ENCODE measurements around the gene SNX3.

The SNX3 gene

DNA sequence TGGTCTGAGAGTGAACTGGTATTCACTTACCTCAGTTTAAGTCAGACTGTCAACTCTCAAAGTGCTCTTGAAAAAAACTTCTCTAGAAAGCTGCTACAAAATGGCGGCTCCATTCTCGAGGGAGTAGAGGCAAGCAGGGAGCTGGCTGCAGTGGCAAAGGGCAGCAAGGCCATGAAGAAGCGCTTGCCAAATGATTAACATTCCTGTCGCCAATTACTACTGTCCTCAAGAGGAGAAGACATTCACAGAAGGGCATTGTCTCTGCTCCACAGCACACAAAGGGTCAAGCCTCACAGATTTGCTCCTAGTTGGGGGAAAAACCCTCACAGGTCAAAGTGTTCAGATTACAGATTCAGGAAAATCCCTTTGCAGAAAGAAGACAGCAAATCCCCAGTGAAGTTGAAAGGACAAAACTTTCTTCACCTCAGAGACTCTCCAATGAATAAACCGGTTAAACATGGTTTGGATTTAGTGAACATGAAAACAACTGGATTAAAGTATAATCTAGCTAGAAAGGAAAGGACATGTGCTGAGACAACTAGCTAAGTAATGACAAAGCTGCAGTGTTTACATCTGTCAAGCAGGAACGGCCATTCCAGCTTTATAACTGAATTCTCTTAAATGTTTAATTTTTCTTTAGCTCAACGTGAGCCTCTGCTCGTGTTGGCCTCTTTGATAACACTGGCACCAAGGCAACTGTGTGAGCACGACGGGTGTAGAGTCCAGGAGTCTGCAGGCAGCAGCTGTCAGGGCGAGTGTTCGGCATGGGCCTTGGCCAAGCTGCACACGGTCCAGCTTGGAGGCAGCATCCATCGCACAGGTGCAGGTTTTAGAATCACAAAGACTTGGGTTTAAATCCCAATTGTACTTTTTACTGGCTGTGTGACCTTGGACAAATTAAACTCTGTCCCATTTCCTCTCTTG lies 57.4 kb downstream of the SNX3 start:
- DNase-seq (ENCODE audit: low read depth) = no peak

DNA sequence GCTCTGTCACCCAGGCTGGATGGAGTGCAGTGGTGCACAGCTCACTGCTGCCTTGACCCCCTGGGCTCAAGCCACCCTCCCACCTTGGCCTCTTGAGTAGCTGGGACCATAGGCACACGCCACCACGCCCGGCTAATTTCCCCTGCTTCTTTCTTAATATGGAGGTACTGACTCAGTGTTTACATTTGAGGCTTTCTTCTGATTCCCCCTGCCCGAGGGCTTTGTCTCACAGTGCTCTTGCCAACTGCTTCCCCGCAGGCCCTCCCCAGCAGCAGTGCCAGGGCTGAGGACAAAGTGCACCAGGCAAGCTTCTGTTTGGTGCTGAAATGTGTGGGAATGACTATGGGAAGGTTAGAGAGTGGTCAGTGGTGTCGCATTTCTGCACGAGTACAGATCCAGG lies 60.2 kb downstream of the SNX3 start:
- no peak for DNase-seq (ENCODE audit: low read depth)

DNA sequence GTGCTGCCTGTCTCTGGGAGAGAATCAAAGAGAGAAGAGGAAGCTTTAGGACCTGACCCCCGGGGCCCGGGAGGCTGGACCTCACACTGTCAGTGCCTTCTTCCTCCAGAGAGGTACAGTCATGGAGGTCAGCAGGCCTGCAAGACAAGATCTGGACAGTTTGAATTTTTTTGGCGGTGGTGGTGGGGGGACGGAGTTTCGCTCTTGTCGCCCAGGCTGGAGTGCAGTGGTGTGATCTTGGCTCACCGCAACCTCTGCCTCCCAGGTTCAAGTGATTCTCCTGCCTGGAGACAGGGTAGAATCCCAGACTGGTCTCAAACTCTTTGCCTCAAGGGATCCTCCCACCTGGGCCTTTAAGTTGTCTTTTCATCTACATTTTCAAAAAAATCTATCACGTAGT lies 60.7 kb downstream of the SNX3 start:
- no peak for DNase-seq (ENCODE audit: low read depth)

DNA sequence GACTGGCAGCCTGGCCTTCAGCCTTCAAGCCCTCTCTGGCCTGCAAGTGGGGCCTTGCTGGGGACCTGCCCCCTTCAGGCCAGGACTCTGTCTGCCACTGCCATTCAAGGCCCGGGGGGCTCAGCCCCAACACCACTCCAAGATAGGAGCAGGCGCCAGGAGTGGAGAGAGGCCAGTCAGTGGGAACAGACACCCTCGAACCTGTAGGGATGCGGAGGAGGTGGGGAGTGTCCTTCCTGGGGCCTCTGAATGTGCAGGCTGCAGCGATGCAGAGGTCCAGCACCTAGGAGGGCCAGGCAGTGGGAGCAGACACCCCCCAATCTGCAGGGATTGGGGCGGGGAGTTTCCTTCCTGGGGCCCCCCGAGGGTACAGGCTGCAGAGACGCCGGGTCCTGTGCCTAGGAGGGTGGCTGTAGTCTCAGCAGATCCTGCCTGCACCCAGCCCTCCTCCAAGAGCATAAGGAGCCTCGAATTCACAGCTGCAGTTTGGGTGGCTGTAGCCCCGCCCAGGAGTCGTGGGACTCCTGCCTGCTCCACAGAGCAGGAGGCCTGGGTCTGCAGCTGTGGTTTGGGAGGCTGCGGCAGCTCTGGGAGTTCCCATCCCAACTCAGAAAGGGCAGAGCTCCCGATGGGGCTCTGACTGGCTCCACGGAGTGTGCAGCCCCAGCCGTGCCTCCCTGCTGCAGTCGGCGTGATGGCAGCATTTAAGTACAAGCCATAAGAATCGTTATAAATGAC lies 61.9 kb downstream of the SNX3 start:
- no peak for DNase-seq (ENCODE audit: low read depth)

DNA sequence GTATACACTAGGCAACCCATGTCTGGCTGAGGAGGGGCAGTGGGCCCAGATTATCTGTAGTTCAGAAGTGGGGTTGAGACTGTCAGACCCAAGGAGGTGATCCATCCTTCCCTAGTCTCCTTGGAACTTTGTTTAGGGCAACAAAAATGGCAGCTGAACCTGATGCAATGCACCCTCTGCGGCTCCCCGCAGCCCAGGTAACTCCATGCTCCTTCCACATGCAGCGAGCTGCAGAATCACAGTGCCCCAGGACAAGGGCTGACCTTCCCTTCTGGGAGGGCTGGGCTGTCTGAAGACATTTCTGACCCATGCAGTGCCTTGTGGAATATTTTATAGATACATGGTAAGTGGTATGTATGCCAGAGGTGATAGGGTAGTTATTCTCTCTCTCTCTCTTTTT lies 65.6 kb downstream of the SNX3 start:
- DNase-seq (ENCODE audit: low read depth) = no peak

DNA sequence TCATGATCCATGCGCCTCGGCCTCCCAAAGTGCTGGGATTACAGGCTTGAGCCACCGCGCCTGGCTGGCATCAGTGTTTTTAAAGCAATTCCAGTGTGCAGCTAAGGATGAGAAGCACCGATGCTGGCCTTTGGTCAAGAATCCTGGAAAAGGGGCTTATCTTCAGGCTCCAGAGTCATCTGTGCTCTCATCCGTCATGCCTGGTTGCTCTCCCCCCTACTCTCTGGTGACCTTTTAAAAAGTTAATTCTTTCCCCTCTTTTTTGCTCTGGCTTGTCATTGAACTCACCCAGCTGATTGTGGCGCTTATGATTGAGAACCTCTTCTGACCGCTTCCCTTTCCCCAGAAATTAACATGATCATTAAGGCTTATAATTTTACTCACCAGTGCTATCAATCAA lies 66.3 kb downstream of the SNX3 start:
- no peak for DNase-seq (ENCODE audit: low read depth)

DNA sequence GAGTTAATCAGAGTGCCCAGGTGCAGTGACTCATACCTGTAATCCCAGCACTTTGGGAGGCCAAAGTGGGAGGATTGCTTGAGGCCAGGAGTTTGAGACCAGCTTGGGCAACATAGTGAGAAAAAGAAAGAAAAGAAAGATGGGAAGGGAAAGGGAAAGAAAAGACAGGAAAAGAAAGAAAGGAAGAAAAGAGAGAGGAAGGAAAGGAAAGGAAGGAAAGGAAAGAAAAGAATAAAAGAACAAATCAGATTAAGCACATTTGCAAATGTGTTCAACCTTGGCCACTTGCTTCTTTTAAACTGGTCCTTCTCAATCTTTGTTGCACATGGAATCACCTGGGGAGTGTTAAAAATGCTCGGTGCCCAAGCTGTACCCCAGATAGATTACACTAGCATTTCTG lies 67.0 kb downstream of the SNX3 start:
- DNase-seq (ENCODE audit: low read depth) = no peak

DNA sequence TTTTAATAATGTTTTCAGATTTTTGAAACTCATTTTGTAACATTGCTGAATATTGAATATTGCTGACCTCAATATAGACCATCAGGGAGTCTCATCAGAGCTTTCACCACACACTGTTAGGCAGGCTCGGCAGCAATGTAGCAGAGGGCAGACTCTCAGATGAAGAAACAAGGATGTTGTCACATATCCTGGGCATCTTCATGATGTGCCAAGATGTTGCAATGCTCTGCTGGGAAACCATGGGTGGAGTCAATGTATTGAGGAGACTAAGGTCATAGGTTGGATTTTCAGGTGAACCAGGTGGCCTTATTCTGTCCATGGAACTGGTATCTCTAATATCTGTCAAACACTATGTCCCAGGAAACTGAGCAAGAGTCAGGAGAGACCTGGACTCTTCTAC lies 67.7 kb downstream of the SNX3 start:
- DNase-seq (ENCODE audit: low read depth) = no peak

DNA sequence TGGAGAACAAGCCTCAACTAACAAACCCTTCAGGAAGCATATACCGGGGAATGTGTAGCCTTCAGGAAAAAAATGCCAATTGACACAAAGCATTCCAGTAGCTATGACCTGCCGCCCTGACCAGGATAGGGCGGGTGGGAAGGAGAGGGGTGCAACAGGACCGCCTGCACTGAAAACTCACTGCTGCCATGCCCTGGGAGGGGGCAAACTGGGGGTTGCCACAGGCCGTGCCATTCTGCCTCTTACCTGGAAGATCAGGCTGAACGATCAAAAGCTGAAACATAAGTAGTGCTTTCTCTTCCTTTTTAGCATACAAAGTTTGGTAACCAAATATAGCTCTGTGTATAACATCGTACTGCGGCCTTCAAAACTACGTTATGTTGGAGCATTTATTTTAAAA lies 73.3 kb downstream of the SNX3 start:
- DNase-seq (ENCODE audit: low read depth) = no peak

DNA sequence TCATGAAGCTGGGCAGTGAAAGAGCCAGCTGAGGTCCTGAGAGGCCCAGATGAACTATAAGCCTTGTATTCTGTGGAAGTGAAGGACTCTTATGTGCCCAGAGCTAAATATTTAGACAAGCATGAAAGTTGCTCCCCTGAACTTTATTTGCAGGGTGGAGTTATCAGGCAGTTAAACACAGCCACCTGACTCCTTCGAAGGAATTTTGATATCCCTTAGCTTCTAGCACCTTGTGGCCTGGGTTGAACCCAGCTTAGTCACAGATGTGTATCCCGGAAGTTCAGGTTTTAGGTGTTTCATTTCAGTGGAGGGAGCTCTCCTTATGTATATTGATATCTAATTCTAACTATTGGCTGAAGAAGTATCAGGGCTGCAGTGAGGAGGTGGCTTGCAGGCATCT lies 74.6 kb downstream of the SNX3 start:
- no peak for DNase-seq (ENCODE audit: low read depth)

DNA sequence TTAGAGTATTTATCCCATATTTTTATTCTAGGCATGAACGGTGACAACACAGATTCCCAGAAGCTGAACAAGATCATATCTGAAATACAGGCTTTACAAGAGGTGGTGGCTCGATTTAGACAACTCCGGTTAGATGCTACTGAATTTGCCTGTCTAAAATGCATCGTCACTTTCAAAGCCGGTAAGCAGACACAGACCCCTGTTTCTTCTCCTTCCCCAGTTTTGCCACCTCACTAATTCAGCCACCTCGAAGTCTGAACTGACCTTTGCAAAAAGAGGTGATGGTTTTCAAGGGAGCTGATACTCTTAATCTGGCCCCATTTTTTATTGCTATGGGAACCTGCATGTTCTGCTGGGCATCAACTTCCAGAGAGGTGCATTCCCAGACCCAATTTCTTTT lies 80.1 kb downstream of the SNX3 start:
- no peak for DNase-seq (ENCODE audit: low read depth)

DNA sequence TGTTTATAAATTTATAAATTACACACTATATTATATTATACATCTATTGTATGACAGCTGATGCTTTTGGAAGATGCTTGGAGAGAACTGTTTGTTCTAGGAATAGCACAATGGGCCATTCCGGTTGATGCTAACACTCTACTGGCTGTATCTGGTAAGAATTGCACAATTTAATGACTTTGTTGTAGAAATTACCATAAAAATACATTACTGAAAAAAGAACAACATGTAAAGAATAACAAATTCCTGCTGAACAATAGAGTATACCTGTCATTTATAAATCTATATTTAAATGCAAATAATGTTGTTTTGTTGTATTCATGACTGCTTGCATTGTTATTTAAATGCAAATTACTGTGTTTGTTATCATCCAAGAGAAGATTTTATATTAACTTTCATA lies 80.6 kb downstream of the SNX3 start:
- no peak for DNase-seq (ENCODE audit: low read depth)

DNA sequence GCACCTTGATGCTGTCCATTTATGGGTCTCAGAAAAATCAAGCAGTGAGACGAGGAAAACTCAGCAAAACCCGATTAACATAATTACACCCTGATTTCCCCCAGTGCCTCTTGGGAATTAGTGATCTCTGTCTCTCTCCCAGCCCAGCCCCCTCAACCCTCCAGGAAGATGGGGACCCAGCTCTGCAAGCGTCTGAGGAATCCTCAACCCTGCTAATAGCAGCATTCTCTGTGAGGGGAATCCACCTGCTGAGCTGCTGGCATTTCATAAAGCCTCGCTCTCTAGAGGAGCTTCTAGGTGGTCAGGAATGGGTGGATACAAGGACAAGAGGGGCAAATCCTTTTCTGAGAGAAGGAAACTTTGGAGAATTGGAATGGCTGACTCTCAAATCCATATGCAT lies 81.1 kb downstream of the SNX3 start:
- no peak for DNase-seq (ENCODE audit: low read depth)

DNA sequence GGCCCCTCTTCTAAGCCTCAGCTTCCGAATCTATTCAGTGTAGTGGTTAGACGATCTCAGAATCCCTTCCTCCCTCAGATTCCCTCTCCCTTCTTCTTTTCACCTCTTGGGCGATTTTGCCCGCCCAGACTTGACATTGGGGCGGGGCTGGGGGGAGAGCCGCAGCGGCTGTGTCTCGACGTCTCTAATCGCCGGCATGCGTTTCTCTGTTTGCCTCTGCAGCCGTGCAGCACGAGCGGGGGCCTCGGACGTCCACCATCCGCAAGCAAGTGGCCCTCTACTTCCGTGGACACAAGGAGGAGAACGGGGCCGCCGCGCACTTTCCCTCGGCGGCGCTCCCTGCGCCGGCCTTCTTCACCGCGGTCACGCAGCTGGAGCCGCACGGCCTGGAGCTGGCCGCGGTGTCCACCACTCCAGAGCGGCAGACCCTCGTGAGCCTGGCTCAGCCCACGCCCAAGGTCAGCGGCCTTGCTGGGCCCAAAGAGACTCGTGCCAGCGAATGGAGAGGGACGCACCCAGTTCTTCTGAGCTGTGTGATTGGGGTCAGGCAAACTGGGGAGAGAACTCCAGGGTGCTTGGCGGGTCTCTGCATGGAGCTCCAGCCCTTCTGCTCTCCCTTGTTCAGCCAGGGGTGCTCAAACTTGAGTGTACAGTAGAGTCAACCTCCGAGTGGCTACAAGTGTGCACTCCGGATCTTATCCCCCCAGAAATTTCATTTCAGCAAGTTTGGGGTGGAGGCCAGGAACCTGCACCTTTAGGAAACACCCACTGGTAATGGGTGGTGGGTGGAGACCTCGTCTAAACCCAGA lies 84.4 kb downstream of the SNX3 start:
- DNase-seq (ENCODE audit: low read depth) = no peak

DNA sequence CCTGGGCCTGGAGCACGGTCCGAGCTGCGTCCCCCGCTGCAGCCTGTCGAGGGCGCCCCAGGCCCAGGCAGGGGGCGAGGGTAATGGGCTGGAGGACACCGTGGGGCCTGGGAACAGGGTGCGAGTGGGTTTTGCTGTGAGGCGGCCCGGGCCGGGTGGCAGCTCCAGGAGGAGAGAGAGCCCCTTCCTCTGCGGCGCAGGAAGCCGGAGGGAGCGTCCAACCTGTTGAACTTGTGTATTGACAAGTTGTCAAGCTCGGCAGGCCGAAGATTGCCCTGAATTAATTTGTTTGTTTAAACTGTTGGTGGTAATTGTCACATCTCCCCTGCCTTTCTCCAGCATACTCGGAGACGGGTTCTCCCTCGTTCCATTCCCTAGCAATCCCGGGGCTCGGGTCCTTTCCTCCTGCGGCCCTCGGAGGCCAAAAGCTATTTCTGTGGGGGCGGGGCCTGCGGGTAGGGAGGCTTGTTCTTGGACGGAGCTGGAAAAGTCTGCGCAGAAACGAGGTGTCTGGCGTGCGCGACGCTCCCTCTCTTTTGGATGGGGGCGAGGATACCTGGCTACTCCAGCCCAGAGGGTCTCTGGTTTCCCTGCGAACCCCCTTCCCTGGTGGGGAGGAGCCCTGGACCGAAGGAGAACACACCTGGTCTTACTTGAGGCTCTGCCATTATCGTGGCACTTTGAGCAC lies 85.1 kb downstream of the SNX3 start:
- DNase-seq (ENCODE audit: low read depth) = no peak

DNA sequence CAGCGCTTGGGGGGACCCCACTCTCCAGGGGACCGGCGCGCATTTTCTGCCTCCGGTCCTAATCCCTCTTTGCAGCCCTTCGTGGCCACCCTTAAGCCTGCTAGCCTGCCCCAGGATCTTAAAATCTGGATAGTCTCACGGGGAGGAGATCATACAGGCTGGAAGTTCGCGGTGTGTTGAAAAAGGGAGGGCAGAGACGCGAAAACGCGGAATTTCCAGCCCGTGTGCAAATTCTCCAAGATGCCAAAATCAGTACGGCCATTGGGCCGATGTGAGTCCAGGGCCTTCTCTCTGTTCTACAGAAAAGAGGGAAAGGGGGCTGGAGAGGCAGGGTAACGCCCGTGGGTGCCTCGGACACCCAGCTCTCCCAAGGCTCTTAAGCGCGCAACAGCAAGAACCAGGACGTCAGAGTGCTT lies 85.7 kb downstream of the SNX3 start:
- DNase-seq (ENCODE audit: low read depth) = no peak

DNA sequence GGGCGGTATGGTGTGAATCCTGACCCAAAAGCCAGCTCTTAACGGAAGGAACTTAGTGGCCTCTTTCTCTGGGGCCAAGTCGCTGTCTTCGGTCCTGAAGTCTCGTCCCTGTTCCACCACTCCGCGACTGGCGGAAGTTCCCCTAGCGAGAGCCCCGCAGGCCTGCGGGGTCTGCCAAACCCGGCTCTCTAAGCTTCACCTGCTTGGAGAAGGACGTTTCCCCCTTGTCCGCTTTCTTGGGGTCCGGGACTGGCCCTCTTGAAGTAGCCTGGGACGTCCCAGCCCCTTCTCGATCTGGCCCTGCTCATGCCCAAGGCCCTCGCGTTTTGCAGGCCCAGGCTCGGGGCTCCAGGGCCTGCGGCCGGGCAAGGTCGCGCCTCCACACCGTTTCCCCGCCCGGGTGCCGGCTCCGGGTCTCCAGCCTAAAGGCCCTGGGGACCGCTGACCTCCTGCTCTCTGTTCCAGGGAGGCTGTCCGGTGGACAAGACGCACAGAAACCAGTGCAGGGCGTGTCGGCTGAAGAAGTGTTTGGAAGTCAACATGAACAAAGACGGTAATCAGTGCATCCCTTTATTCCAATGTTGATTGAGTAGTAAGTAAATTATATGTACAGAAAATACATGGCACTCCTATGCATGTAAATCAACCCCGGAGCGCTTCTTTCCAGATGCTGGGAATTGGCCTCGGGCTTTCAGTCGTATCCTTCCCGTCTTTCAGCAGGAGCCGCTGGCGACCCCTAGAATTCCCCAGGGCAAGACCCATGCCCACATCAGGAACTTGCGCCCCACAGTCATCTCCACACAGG lies 86.3 kb downstream of the SNX3 start:
- no peak for DNase-seq (ENCODE audit: low read depth)

DNA sequence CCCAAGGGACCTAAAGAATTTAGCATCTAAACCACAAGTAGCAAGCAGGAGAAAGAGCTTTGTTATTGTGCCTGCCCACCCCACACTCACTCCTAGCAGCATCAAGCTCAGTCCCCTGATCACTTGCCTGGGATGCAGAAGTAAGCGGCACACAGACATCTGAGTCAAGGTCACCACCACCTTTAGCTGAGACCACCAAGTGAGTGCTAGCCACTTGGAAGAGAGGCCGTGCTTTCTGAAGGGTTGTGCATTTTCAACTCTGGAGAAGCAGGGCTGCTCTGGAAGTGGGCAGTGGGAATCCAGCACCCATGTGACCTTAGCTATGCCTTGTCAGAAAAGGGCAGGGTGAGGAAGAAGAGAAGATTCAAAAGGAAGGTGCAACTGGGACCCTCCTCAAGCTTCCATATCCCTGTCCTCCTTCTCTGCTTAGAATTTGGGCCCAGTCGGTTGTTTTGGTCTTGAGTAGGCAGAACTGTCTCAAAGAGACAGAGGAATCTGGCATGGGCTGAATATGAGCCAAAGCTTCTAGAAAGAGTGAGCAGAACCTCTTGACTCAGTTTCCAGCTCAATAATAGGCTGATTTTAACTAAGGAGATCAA lies 88.8 kb downstream of the SNX3 start:
- DNase-seq (ENCODE audit: low read depth) = no peak

DNA sequence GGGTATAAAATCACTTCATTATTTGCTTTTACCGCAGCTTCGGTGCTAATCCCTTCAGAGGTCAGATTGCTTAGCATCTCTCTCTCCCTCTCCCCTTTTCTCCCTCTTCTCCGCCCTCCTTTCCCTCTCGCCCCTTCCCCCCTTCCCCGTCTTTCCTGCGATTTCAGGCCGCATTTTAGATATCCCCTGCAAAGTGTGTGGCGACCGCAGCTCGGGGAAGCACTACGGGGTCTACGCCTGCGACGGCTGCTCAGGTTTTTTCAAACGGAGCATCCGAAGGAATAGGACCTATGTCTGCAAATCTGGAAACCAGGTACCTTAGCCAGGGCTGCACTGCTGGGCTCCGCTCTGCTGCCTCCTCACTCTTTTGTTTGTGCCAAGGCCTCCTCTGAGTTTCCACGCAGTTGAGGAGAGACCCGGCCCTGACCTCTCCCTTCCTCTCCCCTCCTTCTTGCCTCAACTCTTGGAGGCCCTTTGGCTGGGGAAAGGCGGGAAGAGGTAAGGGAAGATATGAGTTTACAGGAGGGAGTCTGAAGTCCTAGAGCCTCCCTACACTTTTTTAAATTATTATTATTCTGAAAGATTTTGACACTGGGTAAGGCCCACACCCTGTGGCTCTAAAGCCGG lies 89.4 kb downstream of the SNX3 start:
- DNase-seq (ENCODE audit: low read depth) = no peak
